HG02852 (cell line): ENCODE data around the gene TRIM32.
"Not testable (repeated sequence)": the region's sequence is repeated elsewhere in the genome, so short reads cannot be mapped to it uniquely, and the experiment has no call there.

Experiments used
- ATAC-seq: cut with Tn5 transposase; IDR thresholded peaks from one replicate; pipeline ENCODE4 v1.9.1; 2021; ENCODE audit warnings: mild to moderate bottlenecking, moderate library complexity; ENCODE audit not compliant: unreplicated experiment

TRIM32 gene

DNA sequence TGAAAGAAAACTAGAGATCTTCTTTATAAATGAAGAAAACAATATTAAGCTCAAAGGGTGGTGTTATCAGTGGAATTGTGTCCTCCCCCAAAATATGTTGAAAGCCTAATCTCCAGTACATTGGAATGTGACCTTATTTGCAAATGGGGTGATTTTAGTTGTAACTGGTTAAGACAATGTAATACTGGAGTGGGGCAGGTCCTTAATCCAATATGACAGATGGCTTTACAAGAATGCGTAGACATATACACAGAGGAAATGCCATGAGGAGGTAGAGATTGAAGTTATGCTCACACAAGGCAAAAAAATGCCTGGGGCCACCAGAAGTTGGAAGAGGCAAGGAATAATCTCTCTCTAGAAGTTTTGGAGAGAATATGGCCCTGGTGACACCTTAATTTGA lies 13.7 kb upstream of the TRIM32 start:
- no peak for ATAC-seq

DNA sequence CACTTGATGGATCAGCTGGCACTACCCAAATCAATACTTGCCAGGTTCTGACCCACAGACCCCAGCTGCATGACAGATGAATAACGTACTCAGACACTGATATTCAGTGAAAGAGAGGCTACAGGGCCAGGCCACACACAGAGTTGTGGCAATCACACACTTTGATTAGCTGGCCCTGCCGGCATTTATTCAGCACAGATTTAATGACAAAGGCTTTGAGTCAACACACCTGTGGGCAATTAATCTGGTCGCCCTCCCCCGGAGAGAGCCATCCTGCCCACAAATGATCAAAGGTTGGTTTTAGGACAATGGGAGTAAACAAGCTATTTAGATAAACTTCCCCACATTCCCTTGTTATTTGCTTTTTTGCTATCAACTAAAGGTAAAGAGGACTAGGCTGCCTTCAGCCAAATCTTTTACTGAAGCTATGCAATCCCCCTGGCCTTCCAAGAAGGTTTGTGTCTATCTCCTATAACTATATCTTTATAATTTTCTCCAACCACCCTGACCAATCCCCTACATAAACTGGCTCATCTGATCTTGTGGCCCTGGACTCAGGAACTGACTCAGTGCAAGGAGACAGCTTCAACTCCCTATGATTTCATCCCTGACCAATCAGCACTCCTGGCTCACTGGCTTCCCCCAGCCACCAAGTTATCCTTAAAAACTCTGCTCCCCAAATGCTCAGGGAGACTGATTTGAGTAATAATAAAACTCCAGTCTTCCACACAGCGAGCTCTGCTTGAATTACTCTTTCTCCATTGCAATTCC lies 12.7 kb upstream of the TRIM32 start:
- ATAC-seq = no peak

DNA sequence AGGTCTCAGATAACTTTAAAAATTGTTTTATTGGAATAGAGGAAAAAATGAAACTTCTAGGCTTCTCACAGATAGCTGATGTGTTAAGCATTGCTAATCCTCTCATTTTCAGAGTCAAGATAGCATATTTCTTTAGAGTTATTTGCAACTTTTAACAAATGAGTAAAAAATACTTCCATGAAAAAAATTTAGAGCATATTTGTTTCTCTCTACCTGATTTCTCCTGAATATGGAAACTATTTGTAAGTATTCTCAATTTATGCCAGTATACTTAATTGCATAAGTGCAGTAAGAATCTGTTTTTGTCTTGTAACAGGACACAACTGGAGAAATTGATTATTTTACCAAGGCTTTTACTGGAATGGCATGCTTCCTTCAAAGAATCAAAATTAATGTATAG lies 3.6 kb upstream of the TRIM32 start:
- ATAC-seq = no peak

DNA sequence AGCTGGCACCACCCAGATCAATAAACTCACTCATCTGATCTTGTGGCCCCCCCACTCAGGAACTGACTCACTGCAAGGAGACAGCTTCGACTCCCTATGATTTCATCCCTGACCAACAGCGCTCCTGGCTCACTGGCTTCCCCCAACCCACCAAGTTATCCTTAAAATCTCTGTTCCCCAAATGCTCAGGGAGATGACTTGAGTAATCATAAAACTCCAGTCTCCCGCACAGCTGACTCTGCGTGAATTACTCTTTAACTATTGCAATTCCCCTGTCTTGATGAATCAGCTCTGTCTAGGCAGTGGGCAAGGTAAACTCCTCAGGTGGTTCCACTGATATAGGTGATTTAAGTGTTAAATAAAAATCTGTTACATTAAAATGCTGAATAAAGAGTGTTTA lies 1.9 kb upstream of the TRIM32 start:
- ATAC-seq = no peak

DNA sequence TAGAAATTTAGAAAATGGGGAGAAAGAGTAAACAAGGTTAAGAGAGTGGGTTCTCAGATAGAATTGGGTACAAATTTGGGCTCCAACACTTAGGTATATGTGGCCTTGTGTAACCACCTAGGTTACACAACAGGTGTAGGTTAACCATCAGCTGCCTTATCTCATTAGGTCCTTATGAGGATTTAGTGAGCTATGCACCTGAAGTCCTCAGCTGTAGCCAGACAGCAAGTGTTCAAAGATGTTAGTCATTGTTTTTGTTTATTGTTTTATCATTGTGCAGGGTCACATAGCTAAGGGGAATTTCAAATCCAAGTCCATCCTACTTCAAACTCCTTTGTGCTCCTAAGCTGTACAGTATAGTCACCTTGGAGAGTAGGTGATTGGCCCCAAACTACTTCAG lies 970 bp upstream of the TRIM32 start:
- no peak for ATAC-seq

DNA sequence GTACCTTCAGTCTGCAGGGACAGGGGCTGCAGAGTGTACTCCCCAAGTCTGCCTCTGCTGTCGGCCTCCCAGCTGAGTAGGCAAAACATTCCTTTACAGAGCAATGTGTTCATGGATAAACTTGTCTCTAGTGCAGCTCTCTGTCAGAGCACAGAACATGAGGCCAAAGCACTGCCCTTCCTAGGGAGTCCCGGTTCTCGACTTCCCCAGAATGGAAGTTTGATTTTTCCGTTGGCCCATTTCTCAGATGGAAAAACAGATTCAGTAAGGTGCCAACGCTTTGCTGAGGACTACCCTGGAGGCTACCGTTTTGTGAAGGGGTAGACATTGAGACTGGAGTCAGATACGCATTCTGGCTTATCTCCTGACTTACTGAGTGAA lies 422 bp upstream of the TRIM32 start:
- peak; percentile 47 for ATAC-seq

DNA sequence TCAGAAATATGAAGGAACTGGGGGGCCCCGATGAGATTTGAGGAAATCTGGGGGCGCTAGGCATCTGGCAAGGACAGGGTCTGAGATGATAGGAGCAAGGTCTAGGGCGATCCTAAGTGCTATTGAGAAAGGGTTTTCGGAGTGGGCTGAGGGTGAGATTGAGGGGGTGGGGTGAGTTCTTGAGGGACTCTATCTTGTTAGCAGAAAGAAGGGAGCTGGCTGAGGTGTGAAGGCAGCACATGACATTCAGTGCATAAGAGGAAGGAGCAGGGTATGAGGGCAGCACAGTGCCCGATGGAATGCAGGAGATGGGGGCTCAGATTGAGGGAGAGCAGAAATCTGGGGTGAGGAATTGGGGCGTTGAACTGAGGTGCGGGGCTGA lies 640 bp downstream of the TRIM32 start:
- peak; percentile 5 for ATAC-seq

DNA sequence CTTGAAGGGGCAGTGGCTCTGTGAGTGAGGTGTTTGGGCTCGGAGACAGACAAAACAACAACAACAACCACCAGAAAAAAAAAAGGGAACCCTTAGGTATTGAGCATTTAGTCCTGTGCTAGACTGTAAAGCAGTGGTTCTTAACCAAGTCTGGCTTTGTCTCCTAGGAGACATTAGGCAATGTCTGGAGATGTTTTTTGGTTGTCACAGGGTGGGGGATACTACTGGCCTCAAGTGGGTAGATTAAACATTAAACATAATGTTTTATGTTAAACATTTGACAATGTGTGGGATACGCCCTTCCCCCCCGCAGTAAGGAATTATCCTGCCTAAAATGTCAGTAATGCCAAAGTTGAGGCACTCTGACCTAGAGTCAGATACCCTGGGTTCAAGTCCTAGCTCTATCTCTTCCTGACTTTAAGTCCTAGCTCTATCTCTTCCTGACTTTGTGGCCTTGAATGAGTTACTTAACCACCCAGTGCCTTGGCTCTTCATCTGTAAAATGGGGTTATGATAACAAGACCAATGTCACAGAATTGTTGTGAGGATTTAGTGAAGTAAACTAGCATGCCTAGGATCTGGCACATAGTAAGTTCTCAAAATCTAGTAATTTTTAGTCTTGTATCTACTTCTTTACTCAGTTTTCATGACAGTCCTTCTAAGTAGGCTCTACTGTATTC lies 1.8 kb downstream of the TRIM32 start:
- no peak for ATAC-seq

DNA sequence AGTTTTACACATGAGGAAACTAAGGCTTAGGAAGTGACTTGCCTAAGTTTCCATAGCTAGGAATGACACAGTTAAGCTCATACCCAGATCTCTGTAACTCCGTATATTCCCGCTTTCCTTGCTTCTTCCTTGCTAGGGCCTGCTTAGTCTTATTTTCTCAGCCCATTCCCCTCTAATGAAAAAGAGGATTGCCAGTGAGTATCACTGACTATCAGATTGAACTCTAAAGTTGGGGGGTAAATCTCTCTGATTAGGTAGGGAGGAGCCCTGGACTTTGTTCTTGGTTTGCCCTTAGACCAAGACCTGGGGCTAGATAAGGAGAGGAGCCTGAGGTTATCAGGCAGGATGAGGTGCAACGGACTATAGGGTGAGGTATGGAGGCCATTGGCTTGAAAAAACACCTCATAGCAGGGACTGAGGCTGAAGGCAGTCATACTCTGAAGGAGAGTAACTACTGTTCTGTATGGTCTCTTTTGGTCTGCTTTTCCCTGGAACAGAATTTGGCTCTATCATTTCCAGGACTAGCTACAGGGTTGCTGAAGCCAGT lies 2.5 kb downstream of the TRIM32 start:
- ATAC-seq = no peak

DNA sequence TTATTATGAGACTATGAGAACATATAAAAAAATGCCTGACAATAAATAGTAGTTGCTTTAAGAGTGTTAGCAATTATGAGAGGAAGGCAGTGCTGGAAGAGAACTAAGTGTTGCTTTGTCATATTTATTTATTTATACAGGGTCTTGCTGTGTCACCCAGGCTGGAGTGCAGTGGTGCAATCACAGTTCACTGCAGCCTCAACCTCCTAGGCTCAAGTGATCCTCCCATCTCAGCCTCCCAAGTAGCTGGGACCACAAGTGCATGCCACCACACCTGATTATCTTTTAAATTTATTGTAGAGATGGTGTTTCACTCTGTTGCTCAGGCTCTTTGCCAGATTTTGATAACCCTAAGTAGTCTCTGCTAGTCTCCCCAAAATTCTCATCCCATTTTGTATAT lies 3.7 kb downstream of the TRIM32 start:
- ATAC-seq = not testable (repeated sequence)

DNA sequence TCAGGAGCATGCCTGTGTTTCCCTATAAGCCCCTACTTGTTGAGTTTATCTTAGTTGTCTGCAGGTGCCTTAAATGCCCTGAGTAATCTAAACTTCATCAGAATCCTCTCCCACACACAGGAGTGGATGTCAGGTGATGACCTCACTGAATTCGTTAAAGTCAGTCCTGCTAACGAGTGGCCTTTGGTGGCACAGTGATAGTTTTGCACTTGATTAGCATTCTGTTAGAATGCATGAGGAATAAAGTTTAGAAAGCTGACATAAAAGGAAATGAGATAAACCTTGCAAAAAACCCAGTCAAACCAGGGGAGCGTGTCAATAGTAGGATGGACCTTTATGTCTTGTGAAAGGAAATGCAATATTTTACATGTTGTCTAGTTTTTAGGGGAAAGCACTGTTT lies 4.5 kb downstream of the TRIM32 start:
- no peak for ATAC-seq

DNA sequence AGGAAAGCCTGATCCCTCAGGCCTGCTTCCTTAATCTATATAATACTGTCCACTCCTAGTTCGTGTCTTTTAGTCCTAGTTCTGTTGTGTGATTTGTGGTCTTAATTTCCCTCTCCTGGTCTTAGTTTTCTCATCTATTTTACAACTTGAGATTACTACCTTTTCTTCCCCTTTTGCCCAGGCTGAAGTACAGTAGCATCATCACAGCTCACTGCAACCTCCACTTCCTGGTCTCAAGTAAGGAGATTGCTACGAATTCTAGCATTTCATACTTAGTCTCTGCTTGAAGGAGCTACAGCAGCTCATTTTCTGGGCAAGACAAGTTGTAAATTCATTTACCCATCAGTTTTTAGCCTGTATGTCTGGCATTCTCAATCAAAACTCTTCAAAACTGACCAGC lies 5.5 kb downstream of the TRIM32 start:
- no peak for ATAC-seq

DNA sequence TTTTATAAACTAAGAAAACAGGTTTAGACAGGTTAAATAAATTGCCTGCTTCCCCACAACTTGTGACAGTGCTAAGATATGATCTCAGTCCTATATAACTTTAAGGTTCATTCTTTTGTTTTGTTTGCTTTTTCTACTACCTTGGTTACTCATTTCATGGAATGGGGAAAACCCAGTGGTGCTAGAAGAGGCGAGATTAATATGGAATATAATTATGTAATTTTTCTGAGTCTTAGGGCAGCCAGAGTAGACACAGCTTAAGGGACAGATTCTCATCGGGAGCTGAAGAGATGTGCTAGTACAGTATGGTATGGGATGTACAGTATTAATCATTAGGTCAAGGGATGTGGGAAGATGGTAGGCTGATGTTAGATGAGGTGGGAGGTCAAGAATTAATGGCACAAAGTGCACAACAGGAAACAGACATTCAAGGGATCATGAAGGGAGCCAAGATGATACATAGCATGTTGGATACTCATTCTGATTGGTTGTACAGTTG lies 6.2 kb downstream of the TRIM32 start:
- ATAC-seq = no peak

DNA sequence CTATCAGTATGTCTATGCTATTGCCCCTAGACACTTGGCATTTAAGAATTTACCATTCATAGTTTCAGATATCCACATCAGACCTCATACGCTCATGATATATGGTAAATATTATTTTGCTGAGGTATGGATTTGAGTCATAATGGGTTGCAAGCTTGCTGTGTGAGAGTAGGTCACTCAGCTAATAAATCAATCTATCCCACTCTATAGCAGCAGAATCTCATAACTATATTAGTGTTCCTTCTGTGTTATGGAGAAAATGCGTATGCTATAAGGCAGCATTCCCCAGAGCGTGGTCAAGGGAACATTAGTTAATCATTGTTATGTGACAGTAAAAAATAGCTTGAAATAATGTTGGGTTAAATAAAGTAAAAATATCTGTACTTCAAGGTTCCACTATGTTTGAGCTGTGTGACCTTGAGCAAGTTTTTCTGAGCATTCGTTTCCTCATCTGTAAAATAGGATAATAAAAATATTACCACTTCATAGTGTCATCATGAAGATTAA lies 7.7 kb downstream of the TRIM32 start:
- no peak for ATAC-seq

DNA sequence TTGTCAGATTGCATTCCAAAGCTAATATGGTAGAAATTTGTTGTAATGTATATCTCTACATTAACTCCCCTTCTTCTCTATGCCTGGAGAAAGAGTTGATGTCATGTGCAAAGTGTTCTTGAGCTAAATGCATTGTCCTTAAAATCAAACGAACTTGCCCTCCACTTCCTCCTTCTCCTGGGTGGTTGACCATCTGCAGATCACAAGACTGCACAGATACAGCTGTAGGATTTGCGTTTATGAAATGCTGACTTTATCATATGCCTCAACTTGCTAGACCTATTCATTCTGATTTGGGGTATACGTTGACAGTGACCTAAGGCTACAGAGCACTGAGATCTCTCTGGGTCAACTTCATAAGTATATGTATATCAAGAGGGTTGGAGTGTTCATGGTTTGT lies 8.3 kb downstream of the TRIM32 start:
- no peak for ATAC-seq

DNA sequence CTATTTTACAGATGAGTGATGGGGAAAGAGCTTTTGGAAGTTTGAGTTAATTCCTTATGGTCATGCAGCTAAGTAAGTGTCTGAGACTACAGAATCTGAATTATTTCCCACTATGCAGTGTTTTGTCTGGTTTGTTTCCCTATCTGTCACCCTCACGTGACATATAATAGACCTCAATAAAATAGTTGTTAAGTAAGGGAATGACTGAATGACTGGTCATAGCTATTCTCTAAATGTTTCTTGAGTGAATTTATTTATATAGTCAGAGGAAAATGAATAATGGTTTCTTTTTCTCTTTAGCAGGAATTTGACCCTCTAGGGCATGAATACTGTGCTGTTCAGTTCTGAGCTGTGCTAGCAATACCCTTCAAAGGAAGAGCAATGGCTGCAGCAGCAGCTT lies 10.3 kb downstream of the TRIM32 start:
- no peak for ATAC-seq

DNA sequence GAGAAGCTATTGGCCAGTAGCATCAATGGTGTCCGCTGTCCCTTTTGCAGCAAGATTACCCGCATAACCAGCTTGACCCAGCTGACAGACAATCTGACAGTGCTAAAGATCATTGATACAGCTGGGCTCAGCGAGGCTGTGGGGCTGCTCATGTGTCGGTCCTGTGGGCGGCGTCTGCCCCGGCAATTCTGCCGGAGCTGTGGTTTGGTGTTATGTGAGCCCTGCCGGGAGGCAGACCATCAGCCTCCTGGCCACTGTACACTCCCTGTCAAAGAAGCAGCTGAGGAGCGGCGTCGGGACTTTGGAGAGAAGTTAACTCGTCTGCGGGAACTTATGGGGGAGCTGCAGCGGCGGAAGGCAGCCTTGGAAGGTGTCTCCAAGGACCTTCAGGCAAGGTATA lies 10.8 kb downstream of the TRIM32 start:
- no peak for ATAC-seq

DNA sequence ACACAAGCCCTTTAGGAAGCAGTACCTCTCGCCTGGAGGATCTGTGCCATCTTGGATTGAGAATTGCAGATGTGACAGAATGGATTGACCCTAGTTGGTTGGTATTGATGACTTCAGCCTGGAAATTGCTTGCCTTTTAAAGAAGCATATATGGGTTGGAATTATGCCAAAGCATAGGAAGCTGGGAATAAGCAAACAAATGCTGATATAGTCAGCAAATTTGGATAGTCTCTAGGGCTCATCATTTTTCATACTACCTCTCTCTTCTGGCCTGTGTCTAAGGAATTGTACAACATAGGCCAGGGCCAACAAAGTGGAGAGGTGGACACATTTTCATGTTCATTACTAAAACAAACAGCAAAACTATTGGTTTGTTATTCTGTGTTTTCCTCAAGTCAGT lies 13.2 kb downstream of the TRIM32 start:
- ATAC-seq = no peak

DNA sequence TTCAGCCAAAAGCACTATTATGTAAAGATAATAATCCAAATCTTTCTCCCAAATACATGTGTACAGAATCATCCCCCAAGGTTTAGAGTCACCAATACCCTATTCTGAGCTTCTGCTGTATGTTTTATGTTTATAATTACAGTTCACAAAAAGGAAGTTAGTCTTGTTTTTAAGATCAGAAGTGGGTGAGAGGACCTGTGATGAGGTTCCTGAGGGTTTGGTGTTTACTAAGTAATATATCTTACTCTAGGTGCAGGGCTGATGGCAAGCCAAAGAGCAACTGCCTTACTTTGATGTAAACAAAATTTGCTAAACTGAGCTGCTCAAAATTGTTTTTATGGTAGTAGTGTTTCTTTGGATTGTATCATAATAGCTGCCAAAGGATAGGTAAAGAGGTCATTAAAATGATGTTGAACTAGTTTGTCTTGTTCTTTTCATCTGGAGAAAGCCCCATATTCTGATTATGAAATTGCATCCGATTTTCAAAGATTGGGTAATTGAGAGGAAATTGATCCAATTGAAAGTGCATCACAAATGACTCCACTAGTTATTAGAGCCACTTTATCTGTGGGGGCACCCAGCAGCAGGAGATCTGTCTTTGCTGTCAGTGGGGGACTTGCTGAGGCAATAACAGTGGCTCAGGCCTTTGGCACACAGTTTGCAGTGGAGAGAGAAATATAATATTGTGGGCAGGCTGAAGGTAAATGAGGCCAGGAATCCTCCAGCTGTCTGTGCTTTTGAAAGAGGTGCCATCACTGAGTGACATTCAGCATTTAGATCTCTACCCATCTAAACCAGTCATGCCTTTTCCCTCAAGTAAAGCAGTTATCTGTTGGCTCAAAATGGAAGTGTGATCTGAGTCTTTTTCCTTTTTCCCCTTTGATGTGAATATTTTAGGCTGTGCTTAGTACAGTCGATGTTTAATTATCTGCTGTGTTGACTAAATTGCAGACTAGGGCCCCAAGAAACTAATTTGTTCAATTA lies 14.1 kb downstream of the TRIM32 start:
- ATAC-seq = no peak

DNA sequence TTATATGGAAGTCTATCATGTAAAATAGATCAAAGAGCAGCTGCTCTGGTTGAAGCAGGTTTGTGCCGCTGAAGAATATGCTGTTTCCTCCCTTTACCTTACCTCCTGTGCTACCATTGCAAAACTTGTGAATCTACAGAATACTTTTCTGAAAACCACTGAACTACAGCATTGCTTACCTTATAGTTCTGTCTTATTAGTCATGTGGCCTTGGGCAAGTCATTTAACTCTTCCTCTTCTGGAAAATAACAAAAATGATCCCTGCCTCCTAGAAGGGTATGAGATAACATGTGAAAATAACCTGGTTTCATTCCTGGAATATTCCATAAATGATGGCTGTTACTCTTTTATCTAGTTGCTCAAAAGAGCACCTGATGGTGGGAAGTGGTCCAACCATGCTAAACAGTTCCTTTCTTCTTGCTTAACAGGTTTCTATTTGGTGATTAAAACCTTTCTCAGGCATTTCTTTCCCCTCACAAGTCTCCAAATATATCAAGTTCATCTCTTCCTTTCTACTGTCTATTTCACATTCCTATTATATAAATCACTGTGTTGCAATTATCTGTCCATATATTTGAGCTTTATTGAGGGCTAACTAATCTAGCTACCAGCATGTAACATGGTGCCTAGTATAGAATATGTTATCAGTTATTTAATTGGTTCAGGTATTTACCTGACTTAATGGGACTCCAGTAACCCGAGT lies 15.0 kb downstream of the TRIM32 start:
- ATAC-seq = no peak
